ENCODE data around the gene ARSI. TPM values are rescaled to one million over a fixed set of nuclear protein-coding genes. Genes with fewer than 3 reads are reported as not detected.
A peak's percentile ranks its signal among the peaks of the same experiment; 100 is the strongest.

The ARSI gene
- total RNA-seq, 1 donor = 1.5 TPM

DNA sequence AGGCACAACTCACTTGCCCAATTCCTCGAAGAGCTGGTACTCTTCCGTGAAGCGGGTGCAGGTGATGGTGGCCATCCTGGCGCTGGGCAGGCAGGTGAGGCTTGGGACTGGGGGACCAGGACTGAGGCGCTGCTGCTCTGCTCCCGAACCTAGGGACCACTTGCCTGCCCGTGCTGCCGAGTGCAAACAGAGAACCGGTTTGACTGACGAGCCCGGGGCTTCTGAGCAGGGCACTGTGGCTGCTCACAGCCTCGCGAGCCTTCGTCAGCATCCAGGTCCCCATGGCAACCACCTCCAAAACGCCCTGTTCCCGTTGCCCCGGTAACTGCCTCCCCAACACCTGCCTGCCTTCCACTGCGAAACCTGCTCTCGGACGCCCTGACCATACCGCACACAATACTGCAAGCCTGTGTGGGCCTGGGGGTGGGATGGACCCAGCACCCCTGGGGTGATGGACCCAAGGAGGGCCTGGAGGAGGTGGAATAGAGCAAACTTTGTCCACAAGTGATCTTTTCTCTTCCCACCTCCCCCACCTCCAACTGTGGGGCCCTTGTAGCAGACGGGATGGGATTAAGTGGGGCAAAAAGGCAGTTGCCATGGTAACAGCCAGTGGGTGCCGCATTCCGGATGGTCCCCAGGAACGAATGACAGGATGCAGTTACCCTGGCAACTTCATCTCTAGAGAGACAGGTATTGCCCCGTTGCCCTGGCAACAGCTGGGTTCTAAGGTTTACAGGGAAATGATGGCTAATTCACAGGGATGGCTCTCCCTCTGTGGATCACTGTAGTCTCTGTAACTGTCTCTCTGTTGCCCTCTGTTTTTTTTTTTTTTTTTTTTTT is 12.9 kb downstream of the ARSI start, which contains the start of gene CAMK2A:
TSS of gene CAMK2A (minus strand) at position 223 of the 840 bp plus-strand sequence. CDS start at position 75, 148 bp downstream.
- TF ChIP-seq, protein P1, sequence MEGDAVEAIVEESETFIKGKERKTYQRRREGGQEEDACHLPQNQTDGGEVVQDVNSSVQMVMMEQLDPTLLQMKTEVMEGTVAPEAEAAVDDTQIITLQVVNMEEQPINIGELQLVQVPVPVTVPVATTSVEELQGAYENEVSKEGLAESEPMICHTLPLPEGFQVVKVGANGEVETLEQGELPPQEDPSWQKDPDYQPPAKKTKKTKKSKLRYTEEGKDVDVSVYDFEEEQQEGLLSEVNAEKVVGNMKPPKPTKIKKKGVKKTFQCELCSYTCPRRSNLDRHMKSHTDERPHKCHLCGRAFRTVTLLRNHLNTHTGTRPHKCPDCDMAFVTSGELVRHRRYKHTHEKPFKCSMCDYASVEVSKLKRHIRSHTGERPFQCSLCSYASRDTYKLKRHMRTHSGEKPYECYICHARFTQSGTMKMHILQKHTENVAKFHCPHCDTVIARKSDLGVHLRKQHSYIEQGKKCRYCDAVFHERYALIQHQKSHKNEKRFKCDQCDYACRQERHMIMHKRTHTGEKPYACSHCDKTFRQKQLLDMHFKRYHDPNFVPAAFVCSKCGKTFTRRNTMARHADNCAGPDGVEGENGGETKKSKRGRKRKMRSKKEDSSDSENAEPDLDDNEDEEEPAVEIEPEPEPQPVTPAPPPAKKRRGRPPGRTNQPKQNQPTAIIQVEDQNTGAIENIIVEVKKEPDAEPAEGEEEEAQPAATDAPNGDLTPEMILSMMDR (IDR thresholded peaks at IDR 0.05; ENCODE audit: insufficient read depth, low read length) = no peak
- no peak within 1 kb of the TSS for H3K4me3 ChIP-seq (ENCODE audit: low read depth, low read length)
- no peak for DNase-seq (ENCODE audit: low read depth)

DNA sequence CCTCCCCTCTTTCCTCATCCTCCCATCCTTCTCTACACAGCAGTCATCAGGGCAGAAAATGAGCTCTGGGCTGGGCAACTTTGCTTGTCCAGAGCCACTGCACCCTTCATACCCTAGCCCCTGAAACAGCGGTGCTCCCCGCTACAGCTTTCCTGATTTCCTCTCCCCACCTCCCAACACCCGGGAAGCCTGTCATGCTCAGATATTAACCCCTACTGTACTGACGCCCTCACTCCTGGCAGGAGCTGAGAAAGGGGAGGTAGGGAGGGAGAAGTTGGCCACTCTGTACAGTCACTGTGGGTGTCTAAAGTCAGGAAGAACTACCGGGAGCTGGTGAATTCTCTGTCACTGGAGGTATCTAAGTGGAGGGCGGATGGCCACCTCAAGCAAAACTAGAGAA is 13.9 kb downstream of the ARSI start:
- no peak overlapping the region for H3K4me3 ChIP-seq (ENCODE audit: low read depth, low read length)
- TF ChIP-seq, protein P1 (IDR thresholded peaks at IDR 0.05; ENCODE audit: insufficient read depth, low read length) = no peak
- DNase-seq (ENCODE audit: low read depth) = no peak

DNA sequence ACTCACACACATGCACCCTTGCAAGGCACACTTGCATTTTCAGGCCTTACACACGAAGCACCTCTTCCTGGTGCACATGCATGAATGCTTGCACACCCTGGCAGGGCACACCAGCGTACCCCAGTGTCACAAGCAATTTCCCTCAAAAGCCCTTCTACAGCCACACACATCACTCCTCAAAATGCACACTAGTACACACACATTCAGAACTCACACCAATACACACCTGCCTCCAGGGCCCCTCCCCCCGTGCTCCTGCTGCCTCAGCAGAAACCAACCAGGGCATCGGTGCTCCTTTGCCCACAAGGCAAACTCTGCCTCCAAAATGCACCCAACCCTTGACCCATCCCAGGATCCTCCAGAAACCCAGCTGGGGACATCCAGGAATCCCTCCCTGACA is 14.3 kb downstream of the ARSI start:
- no peak overlapping the region for H3K4me3 ChIP-seq (ENCODE audit: low read depth, low read length)
- TF ChIP-seq, protein P1 (IDR thresholded peaks at IDR 0.05; ENCODE audit: insufficient read depth, low read length) = no peak
- DNase-seq (ENCODE audit: low read depth) = no peak

DNA sequence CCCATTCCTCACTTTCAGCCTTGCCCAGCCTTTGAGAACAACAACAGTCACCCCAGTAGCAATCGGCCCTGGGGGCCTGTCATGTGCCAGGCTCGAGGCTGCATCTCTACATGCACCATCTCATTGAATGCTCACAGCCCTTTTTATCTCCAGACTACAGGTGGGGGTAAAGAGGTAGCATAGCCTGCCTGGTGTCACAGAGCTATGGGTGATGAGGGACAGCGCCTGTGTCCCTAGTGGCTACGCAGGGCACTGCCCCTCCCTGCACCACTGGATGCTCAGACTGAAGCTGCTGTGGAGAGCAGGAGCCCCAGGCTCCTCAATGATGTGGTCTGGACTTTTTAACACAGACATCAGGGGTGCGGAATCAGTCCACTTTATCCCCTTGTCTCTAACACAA is 15.9 kb downstream of the ARSI start:
- H3K4me3 ChIP-seq (ENCODE audit: low read depth, low read length) = no peak overlapping the region
- TF ChIP-seq, protein P1 (IDR thresholded peaks at IDR 0.05; ENCODE audit: insufficient read depth, low read length) = peak; percentile 6
- DNase-seq (ENCODE audit: low read depth) = no peak

DNA sequence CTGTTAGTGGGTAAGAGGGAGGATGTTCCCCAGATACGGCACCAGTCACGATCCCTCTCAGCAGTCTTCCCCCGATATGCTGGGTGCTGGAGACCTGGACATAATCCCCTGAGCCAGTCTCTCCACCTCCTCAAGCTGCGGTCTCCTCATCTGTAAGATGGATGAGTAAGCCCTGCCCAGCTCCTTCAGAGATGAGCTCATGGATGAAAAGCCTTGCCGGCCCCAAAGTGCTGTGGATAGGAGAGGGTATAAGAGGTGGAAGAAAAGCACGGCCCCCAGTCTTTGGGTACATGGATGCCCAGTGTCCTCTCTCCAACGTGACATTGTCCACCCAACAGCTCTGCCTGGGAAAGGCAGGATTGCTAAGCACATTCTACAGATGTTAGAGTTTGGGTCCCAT is 17.6 kb downstream of the ARSI start:
- no peak overlapping the region for H3K4me3 ChIP-seq (ENCODE audit: low read depth, low read length)
- TF ChIP-seq, protein P1 (IDR thresholded peaks at IDR 0.05; ENCODE audit: insufficient read depth, low read length) = no peak
- no peak for DNase-seq (ENCODE audit: low read depth)

GRCh38 chr5:150284311-150284710 is 18.4 kb downstream of the ARSI start:
- TF ChIP-seq, protein P1 (IDR thresholded peaks at IDR 0.05; ENCODE audit: insufficient read depth, low read length) = no peak
- no peak overlapping the region for H3K4me3 ChIP-seq (ENCODE audit: low read depth, low read length)
- DNase-seq (ENCODE audit: low read depth) = no peak
